Measurements from ENCODE around the gene ARHGAP44. TPM values are rescaled to one million over a fixed set of nuclear protein-coding genes. Genes with fewer than 3 reads are reported as not detected.

Gene ARHGAP44
- total and polyA plus RNA-seq, 2 of the 8 experiments (the other 6 are each of a cell fraction or from before 2014, with no cell fraction given), result 6.2 to 22.2 TPM

DNA sequence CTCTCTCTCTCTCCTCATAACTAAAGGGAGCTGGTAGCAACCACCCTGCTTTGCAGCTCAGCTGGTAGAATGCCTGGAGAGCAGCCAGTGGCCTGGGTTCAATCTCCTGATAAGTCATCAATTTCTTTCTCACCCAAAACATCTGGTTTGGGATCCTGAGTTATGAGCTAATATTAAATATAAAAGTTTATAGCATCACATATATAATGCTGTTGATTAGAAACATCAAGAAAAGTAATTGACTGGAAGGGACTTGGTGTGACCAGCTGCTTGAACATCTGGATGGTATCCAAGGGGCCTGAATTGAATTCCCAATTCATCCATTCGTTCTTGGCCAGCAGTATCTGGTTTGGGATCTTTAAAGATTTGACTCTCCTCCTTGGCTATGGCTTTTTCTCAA is 240.8 kb downstream of the ARHGAP44 start:
- Histone ChIP-seq H3K56ac (replicated peaks; ENCODE audit: insufficient read length, low read depth, low read length) (no peak overlapping the region), H3K79me2 (ENCODE audit: control insufficient read depth in 1 of 2, insufficient read depth in 2 of 2, low read length in 2 of 2) (no peaks in the 10 kb centered on the region), H3K79me1 (ENCODE audit: low read depth, low read length) (no peaks in the 10 kb centered on the region), H3K4me3 (ENCODE audit: extremely low read depth in 1 of 4, insufficient read depth in 2 of 4, low read depth in 3 of 4, low read length in 4 of 4) (no peak overlapping the region), H3K27me3 (replicated peaks in 1 of 4; ENCODE audit: control insufficient read depth in 3 of 4, extremely low read depth in 1 of 4, insufficient read depth in 3 of 4, low read length in 3 of 4) (no peaks in the 10 kb centered on the region), H4K8ac (ENCODE audit: extremely low read depth, insufficient read depth, low read length) (no peak overlapping the region), H2BK120ac (replicated peaks; ENCODE audit: low read depth, low read length) (no peak overlapping the region), H3K9ac (replicated peaks in 1 of 4; ENCODE audit: extremely low read depth in 1 of 4, low read depth in 3 of 4, low read length in 3 of 4) (no peak overlapping the region), H4K20me1 (replicated peaks in 1 of 2; ENCODE audit: control insufficient read depth in 1 of 2, insufficient read depth in 2 of 2, low read length in 2 of 2) (no peaks in the 10 kb centered on the region), H3K14ac (ENCODE audit: insufficient read length) (no peak overlapping the region), H3K27ac (ENCODE audit: low read depth, low read length) (no peak overlapping the region), H2BK5ac (ENCODE audit: low read depth, low read length) (no peak overlapping the region), H3K4ac (replicated peaks; ENCODE audit: insufficient read length, low read depth, low read length) (no peak overlapping the region), H3K18ac (ENCODE audit: extremely low read depth, low read length) (no peak overlapping the region), H3K9me3 (ENCODE audit: insufficient read depth in 2 of 2, low read depth in 1 of 2, low read length in 1 of 2) (no peaks in the 10 kb centered on the region), H4K91ac (replicated peaks; ENCODE audit: insufficient read length, low read length) (no peak overlapping the region), H2AK5ac (ENCODE audit: low read depth, low read length) (no peak overlapping the region), H2BK20ac (ENCODE audit: low read length) (no peak overlapping the region), H3K4me1 (replicated peaks in 1 of 4; ENCODE audit: control insufficient read depth in 3 of 4, insufficient read depth in 4 of 4, low read length in 3 of 4) (no peaks in the 10 kb centered on the region), H3K23ac (ENCODE audit: insufficient read length) (no peak overlapping the region), H3K36me3 (ENCODE audit: control insufficient read depth in 2 of 4, insufficient read depth in 4 of 4, low read length in 3 of 4) (no peaks in the 10 kb centered on the region), H2BK12ac (ENCODE audit: low read depth, low read length) (no peak overlapping the region), H4K5ac (ENCODE audit: insufficient read length, low read depth, low read length) (no peak overlapping the region), H3K4me2 (ENCODE audit: insufficient read depth in 1 of 2, low read depth in 2 of 2, low read length in 2 of 2) (no peak overlapping the region), H2BK15ac (ENCODE audit: low read length) (no peak overlapping the region), H2AFZ (ENCODE audit: low read length) (no peak overlapping the region), H3K23me2 (ENCODE audit: low read depth, low read length) (peaks cover under 1% of the 10 kb centered on the region; the same call in 1 of the 2 replicates)
- TF ChIP-seq POLR2A (IDR thresholded peaks at IDR 0.05; ENCODE audit: control extremely low read depth in 1 of 2, low read depth in 2 of 2, low read length in 2 of 2) (no peak), JUN (IDR thresholded peaks at IDR 0.05; ENCODE audit: low read depth, low read length) (no peak), TCF12 (IDR thresholded peaks at IDR 0.05; ENCODE audit: low read depth, low read length) (no peak)
- no peak for DNase-seq (ENCODE audit: low read depth in 1 of 2, low spot score in 2 of 2)
- CTCF ChIA-PET (ENCODE audit: partially characterized antibody), result interaction anchor here (0.6 to 6.2 kb wide), 41 partner anchors 10 to 1735 kb away, joined by 3 to 52 read pairs (median 4); partner anchors contain the start of gene ELAC2
- POLR2A ChIA-PET (ENCODE audit: partially characterized antibody), result interaction anchor here (1.6 kb wide), 1 partner anchor 12 kb away, joined by 5 read pairs; the partner anchor contains the start of gene ELAC2
- WGBS, 2 experiments (ENCODE audit: extremely low coverage in 1 of 2, insufficient coverage in 1 of 2, insufficient read length in 1 of 2, insufficient replicate concordance in 2 of 2, low coverage in 1 of 2, low lambda C conversion rate in 2 of 2, missing lambda C conversion rate in 1 of 2), result 93% methylated on average over 1 of the region's 1 CpG; no CpG with 5 or more reads in 1 of the 2 experiments
- FAIRE-seq, result no peak

Data from H1 (cell line).